IPS-18c (cell line): Measurements from ENCODE around the gene MSANTD4.

ENCODE experiments used
- H3K4me3 ChIP-seq: 2 replicates; pipeline ENCODE4 v1.7.0; 2013; ENCODE audit warnings: low read depth, mild to moderate bottlenecking, low read length, moderate library complexity; ENCODE audit not compliant: insufficient read depth
- H3K9me3 ChIP-seq: one replicate; pipeline ENCODE4 v1.6.1; 2013; ENCODE audit warnings: mild to moderate bottlenecking, low read length, moderate library complexity; ENCODE audit not compliant: control insufficient read depth, insufficient read depth

MSANTD4 gene

GRCh38 chr11:105960252-105961245 is 61.5 kb downstream of the MSANTD4 start:
- H3K9me3 ChIP-seq = no peaks in the 10 kb centered on the region
- H3K4me3 ChIP-seq = no peak overlapping the region
